ENCODE measurements around the gene AP2A1. TPM values are rescaled to one million over a fixed set of nuclear protein-coding genes. Genes with fewer than 3 reads are reported as not detected.

AP2A1 gene
- total and polyA plus RNA-seq, 9 donors: 31.3 to 76.9 (median 64.9) TPM

GRCh38 chr19:49763230-49763629 is 3.6 kb upstream of the AP2A1 start, which contains the start of gene TSKS:
Gene TSKS (minus strand): TSS chr19:49763306. CDS start chr19:49763247, 59 bp downstream.
- no peak within 1 kb of the TSS for H3K4me3 ChIP-seq (ENCODE audit: low read length)
- no peaks in the 10 kb centered on the region for H3K9me3 ChIP-seq (replicated peaks; ENCODE audit: control insufficient read depth, low read depth, low read length)
- no peaks in the 10 kb centered on the region for H3K27me3 ChIP-seq (ENCODE audit: control insufficient read depth, insufficient read depth, low read length)
- H3K4me1 ChIP-seq (ENCODE audit: control insufficient read depth, insufficient read depth, low read length): peaks cover 31% of the 10 kb centered on the region
- peak within 1 kb of the TSS; percentile 82 for H3K27ac ChIP-seq (ENCODE audit: low read length)
- peaks cover 2% of the 10 kb centered on the region for H3K36me3 ChIP-seq (ENCODE audit: control insufficient read depth, insufficient read depth, low read length)
- no peak for DNase-seq
- 55% methylated on average over 3 of the region's 6 CpGs for WGBS (ENCODE audit: insufficient coverage)

GRCh38 chr19:49764341-49764740 is 2.5 kb upstream of the AP2A1 start:
- H3K27me3 ChIP-seq (ENCODE audit: control insufficient read depth, insufficient read depth, low read length): no peaks in the 10 kb centered on the region
- 80% methylated on average over 1 of the region's 8 CpGs for WGBS (ENCODE audit: insufficient coverage)
- peaks cover 29% of the 10 kb centered on the region for H3K4me1 ChIP-seq (ENCODE audit: control insufficient read depth, insufficient read depth, low read length)
- no peaks in the 10 kb centered on the region for H3K9me3 ChIP-seq (replicated peaks; ENCODE audit: control insufficient read depth, low read depth, low read length)
- H3K27ac ChIP-seq (ENCODE audit: low read length): no peak overlapping the region
- no peak overlapping the region for H3K4me3 ChIP-seq (ENCODE audit: low read length)
- peaks cover 5% of the 10 kb centered on the region for H3K36me3 ChIP-seq (ENCODE audit: control insufficient read depth, insufficient read depth, low read length)
- DNase-seq: no peak

GRCh38 chr19:49766007-49766929 is 533 bp upstream of the AP2A1 start:
- Histone ChIP-seq H3K27me3 (ENCODE audit: control insufficient read depth, insufficient read depth, low read length) (no peaks in the 10 kb centered on the region), H3K36me3 (ENCODE audit: control insufficient read depth, insufficient read depth, low read length) (peaks cover 8% of the 10 kb centered on the region), H3K27ac (ENCODE audit: low read length) (peak overlapping the region; percentile 94), H3K4me3 (ENCODE audit: low read length) (peak overlapping the region; percentile 18), H3K9me3 (replicated peaks; ENCODE audit: control insufficient read depth, low read depth, low read length) (no peaks in the 10 kb centered on the region), H3K4me1 (ENCODE audit: control insufficient read depth, insufficient read depth, low read length) (peaks cover 27% of the 10 kb centered on the region)
- WGBS (ENCODE audit: insufficient coverage): 1% methylated on average over 27 of the region's 53 CpGs
- peak; percentile 100 for DNase-seq

- no peaks in the 10 kb centered on the region for H3K9me3 ChIP-seq (replicated peaks; ENCODE audit: control insufficient read depth, low read depth, low read length)
- DNase-seq: no peak
- peak overlapping the region; percentile 81 for H3K4me3 ChIP-seq (ENCODE audit: low read length)
- peak overlapping the region; percentile 86 for H3K27ac ChIP-seq (ENCODE audit: low read length)
- WGBS (ENCODE audit: insufficient coverage): under 1% methylated on average over 9 of the region's 9 CpGs
- no peaks in the 10 kb centered on the region for H3K27me3 ChIP-seq (ENCODE audit: control insufficient read depth, insufficient read depth, low read length)
- peaks cover 19% of the 10 kb centered on the region for H3K4me1 ChIP-seq (ENCODE audit: control insufficient read depth, insufficient read depth, low read length)
- peaks cover 8% of the 10 kb centered on the region for H3K36me3 ChIP-seq (ENCODE audit: control insufficient read depth, insufficient read depth, low read length)
Measured at GRCh38 chr19:49767381-49767780, 580 bp downstream of the AP2A1 start.

- Histone ChIP-seq H3K36me3 (ENCODE audit: control insufficient read depth, insufficient read depth, low read length) (peaks cover 13% of the 10 kb centered on the region), H3K27ac (ENCODE audit: low read length) (peak overlapping the region; percentile 86), H3K9me3 (replicated peaks; ENCODE audit: control insufficient read depth, low read depth, low read length) (no peaks in the 10 kb centered on the region), H3K4me3 (ENCODE audit: low read length) (peak overlapping the region; percentile 81), H3K27me3 (ENCODE audit: control insufficient read depth, insufficient read depth, low read length) (no peaks in the 10 kb centered on the region), H3K4me1 (ENCODE audit: control insufficient read depth, insufficient read depth, low read length) (peaks cover 19% of the 10 kb centered on the region)
- DNase-seq: no peak
- 57% methylated on average over 10 of the region's 12 CpGs for WGBS (ENCODE audit: insufficient coverage)
Measured at GRCh38 chr19:49767967-49768581, 1.3 kb downstream of the AP2A1 start.

- Histone ChIP-seq H3K4me3 (ENCODE audit: low read length) (no peak overlapping the region), H3K36me3 (ENCODE audit: control insufficient read depth, insufficient read depth, low read length) (peaks cover 19% of the 10 kb centered on the region), H3K27ac (ENCODE audit: low read length) (no peak overlapping the region), H3K9me3 (replicated peaks; ENCODE audit: control insufficient read depth, low read depth, low read length) (no peaks in the 10 kb centered on the region), H3K4me1 (ENCODE audit: control insufficient read depth, insufficient read depth, low read length) (peaks cover 19% of the 10 kb centered on the region), H3K27me3 (ENCODE audit: control insufficient read depth, insufficient read depth, low read length) (no peaks in the 10 kb centered on the region)
- DNase-seq: no peak
- 82% methylated on average over 5 of the region's 8 CpGs for WGBS (ENCODE audit: insufficient coverage)
Measured at GRCh38 chr19:49770529-49770928, 3.7 kb downstream of the AP2A1 start.

- Histone ChIP-seq H3K27ac (ENCODE audit: low read length) (no peak overlapping the region), H3K4me3 (ENCODE audit: low read length) (no peak overlapping the region), H3K9me3 (replicated peaks; ENCODE audit: control insufficient read depth, low read depth, low read length) (no peaks in the 10 kb centered on the region), H3K27me3 (ENCODE audit: control insufficient read depth, insufficient read depth, low read length) (no peaks in the 10 kb centered on the region), H3K4me1 (ENCODE audit: control insufficient read depth, insufficient read depth, low read length) (peaks cover 14% of the 10 kb centered on the region), H3K36me3 (ENCODE audit: control insufficient read depth, insufficient read depth, low read length) (peaks cover 26% of the 10 kb centered on the region)
- DNase-seq: no peak
- 86% methylated on average over 10 of the region's 13 CpGs for WGBS (ENCODE audit: insufficient coverage)
Measured at GRCh38 chr19:49771674-49772139, 4.9 kb downstream of the AP2A1 start.

GRCh38 chr19:49772850-49773432 is 6.1 kb downstream of the AP2A1 start:
- no peak overlapping the region for H3K27ac ChIP-seq (ENCODE audit: low read length)
- H3K4me1 ChIP-seq (ENCODE audit: control insufficient read depth, insufficient read depth, low read length): peaks cover 7% of the 10 kb centered on the region
- no peaks in the 10 kb centered on the region for H3K27me3 ChIP-seq (ENCODE audit: control insufficient read depth, insufficient read depth, low read length)
- no peak overlapping the region for H3K4me3 ChIP-seq (ENCODE audit: low read length)
- H3K36me3 ChIP-seq (ENCODE audit: control insufficient read depth, insufficient read depth, low read length): peaks cover 26% of the 10 kb centered on the region
- H3K9me3 ChIP-seq (replicated peaks; ENCODE audit: control insufficient read depth, low read depth, low read length): no peaks in the 10 kb centered on the region
- no peak for DNase-seq
- WGBS (ENCODE audit: insufficient coverage): 92% methylated on average over 6 of the region's 10 CpGs

GRCh38 chr19:49773663-49774350 is 7.0 kb downstream of the AP2A1 start:
- H3K36me3 ChIP-seq (ENCODE audit: control insufficient read depth, insufficient read depth, low read length): peaks cover 22% of the 10 kb centered on the region
- no peak overlapping the region for H3K4me3 ChIP-seq (ENCODE audit: low read length)
- peaks cover 3% of the 10 kb centered on the region for H3K4me1 ChIP-seq (ENCODE audit: control insufficient read depth, insufficient read depth, low read length)
- no peaks in the 10 kb centered on the region for H3K27me3 ChIP-seq (ENCODE audit: control insufficient read depth, insufficient read depth, low read length)
- 60% methylated on average over 8 of the region's 8 CpGs for WGBS (ENCODE audit: insufficient coverage)
- H3K27ac ChIP-seq (ENCODE audit: low read length): no peak overlapping the region
- no peak for DNase-seq
- no peaks in the 10 kb centered on the region for H3K9me3 ChIP-seq (replicated peaks; ENCODE audit: control insufficient read depth, low read depth, low read length)
